NB4 (cell line): ENCODE data around the gene GFRA4.

Experiments used
- POLR2A ChIP-seq: IDR thresholded peaks from 2 replicates; pipeline ENCODE4 v1.6.1; 2011; ENCODE audit warnings: mild to moderate bottlenecking; ENCODE audit not compliant: insufficient read length; ENCODE audit errors: extremely low read depth
- TF ChIP-seq, protein P1 (sequence below): IDR thresholded peaks from one replicate; pipeline ENCODE4 v1.5.1; 2012; ENCODE audit warnings: low read depth, low read length

DNA sequence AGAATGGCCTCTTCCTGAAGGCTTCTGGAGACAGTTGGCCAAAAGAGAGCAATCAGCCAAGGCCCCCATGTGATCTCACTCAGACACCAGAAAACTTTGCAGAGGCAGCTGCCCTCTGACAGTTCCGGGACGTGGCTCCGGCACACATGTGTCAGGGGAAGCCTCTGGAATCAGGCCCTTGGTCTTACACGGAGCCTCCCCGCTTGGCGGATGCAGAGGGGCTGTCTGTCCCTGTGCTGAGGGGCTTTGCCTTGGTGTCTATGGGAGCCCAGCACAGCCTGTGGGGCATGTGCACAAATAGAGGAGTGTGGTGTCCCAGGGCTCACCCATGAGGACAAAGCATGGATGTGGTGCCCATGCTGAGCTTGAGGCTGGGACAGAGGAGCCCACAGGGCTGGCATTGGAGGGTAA, 35.4 kb upstream of the GFRA4 start:
- no peak for TF ChIP-seq POLR2A
- TF ChIP-seq, protein P1, sequence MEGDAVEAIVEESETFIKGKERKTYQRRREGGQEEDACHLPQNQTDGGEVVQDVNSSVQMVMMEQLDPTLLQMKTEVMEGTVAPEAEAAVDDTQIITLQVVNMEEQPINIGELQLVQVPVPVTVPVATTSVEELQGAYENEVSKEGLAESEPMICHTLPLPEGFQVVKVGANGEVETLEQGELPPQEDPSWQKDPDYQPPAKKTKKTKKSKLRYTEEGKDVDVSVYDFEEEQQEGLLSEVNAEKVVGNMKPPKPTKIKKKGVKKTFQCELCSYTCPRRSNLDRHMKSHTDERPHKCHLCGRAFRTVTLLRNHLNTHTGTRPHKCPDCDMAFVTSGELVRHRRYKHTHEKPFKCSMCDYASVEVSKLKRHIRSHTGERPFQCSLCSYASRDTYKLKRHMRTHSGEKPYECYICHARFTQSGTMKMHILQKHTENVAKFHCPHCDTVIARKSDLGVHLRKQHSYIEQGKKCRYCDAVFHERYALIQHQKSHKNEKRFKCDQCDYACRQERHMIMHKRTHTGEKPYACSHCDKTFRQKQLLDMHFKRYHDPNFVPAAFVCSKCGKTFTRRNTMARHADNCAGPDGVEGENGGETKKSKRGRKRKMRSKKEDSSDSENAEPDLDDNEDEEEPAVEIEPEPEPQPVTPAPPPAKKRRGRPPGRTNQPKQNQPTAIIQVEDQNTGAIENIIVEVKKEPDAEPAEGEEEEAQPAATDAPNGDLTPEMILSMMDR: no peak
